ENCODE data around the gene IRF7.

Gene IRF7

GRCh38 chr11:639332-639955, 23.7 kb upstream of the IRF7 start:
- no peak for FAIRE-seq
- TF ChIP-seq CTCF (IDR thresholded peaks at IDR 0.05; ENCODE audit: insufficient read depth, missing control alignments), result no peak
- DNase-seq (ENCODE audit: insufficient read length, low spot score), result no peak

DNA sequence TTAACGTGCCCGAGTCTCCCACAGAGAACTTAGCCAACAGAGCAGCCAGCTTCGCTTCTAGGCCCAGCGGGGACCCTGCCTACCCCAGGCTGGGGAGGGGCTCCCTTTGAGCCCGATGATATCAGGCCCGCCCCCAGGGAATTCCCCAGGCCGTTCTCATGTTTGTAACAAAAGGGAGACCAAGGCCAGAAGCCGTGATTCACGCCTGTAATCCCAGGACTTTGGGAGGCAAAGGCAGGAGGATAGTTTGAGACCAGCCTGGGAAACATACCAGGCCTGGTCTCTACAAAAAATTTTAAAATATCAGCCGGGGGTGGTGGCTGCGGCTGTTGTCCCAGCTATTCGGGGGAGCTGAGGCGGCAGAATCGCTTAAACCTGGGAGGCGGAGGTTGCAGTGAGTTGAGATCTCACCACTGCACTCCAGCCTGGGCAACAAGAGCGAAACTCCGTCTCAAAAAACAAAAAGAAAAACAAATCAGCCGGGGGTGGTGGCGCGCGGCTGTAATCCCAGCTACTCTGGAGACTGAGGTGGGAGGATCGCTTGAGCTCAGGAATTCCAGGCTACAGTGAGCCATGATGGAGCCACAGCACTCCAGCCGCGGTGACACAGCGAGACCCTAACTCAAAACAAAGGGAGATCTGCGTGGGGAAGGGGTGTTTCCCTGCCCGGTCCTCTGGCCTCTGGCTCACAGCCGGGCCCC, 23.0 kb upstream of the IRF7 start:
- DNase-seq (ENCODE audit: insufficient read length, low spot score) (no peak), FAIRE-seq (no peak)
- TF ChIP-seq CTCF (IDR thresholded peaks at IDR 0.05; ENCODE audit: insufficient read depth, missing control alignments), result no peak

- DNase-seq (ENCODE audit: insufficient read length, low spot score), result no peak
- TF ChIP-seq CTCF (IDR thresholded peaks at IDR 0.05; ENCODE audit: insufficient read depth, missing control alignments), result no peak
- FAIRE-seq, result no peak
Observed at GRCh38 chr11:637593-638521, 22.1 kb upstream of the IRF7 start.

DNA sequence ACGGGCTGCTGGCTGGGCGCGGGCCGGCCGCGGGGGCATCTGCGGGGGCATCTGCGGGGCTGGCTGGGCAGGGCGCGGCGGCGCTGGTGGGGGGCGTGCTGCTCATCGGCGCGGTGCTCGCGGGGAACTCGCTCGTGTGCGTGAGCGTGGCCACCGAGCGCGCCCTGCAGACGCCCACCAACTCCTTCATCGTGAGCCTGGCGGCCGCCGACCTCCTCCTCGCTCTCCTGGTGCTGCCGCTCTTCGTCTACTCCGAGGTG, 21.5 kb upstream of the IRF7 start:
- DNase-seq (ENCODE audit: insufficient read length, low spot score) (no peak), FAIRE-seq (no peak)
- TF ChIP-seq CTCF (IDR thresholded peaks at IDR 0.05; ENCODE audit: insufficient read depth, missing control alignments), result no peak

- no peak for TF ChIP-seq CTCF (IDR thresholded peaks at IDR 0.05; ENCODE audit: insufficient read depth, missing control alignments)
- DNase-seq (ENCODE audit: insufficient read length, low spot score), result no peak
- no peak for FAIRE-seq
Observed at GRCh38 chr11:636511-637332, 21.0 kb upstream of the IRF7 start, which contains the start of gene DRD4. DRD4 (plus strand) TSS chr11:637269; CDS start chr11:637305, 36 bp downstream.

DNA sequence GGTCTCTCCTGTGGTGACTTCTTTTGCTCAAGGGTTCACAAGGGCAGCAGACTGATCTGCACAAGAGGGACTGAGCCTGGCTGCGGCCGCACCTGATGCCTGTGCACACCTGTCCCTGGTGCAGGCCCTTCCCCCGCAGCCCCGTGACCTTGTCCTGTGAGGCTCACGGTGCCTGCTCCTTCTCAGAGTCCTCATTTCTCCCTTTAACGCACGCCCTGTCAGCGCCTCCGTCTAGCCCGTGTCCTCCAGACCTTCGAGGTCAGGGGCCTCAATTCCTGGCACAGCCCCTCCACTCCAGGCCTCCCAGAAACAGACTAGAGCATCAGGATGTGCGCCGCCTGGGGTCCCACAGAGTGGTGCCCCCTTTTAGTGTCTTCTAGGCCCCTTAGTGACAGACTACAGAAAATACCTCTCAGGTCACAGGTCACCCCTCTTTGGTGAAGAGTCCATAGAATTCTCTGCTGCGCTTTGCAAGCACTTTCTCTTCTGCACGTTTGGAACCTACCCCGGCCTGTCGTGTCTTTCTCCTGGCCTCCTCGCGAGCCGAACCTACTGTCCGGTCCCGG, 20.3 kb upstream of the IRF7 start:
- TF ChIP-seq CTCF (IDR thresholded peaks at IDR 0.05; ENCODE audit: insufficient read depth, missing control alignments), result no peak
- no peak for DNase-seq (ENCODE audit: insufficient read length, low spot score)
- no peak for FAIRE-seq
